ENCODE data around the gene WDFY3. TPM values are rescaled to one million over a fixed set of nuclear protein-coding genes. Genes with fewer than 3 reads are reported as not detected.

The WDFY3 gene
- total and polyA plus RNA-seq, 8 donors = 3.2 to 163 (median 28.4) TPM

DNA sequence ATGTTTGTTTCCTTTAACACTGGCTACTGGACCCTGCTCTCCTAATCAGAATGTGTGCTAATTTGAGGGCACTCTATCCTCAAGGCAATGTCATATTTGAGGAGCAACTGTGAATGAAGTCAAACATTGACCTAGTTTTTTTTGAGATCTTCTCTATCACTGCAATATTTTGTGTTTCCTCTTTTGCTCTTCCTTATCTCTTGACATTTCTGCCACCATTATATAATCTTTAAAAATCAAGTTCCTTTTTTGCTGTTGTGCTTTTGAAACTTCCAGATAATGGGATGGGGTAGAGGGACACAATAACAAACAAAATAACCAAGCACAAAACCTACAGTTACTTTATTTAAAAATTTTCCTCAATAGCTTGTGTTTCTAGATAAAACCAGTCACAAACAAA lies 7.4 kb upstream of the WDFY3 start:
- no peaks in the 10 kb centered on the region for H3K27me3 ChIP-seq
- TF ChIP-seq EP300 (IDR thresholded peaks at IDR 0.05) (no peak), POLR2A (IDR thresholded peaks at IDR 0.05) (no peak), POLR2AphosphoS5 (IDR thresholded peaks at IDR 0.05) (no peak)
- TF ChIP-seq, protein P1, sequence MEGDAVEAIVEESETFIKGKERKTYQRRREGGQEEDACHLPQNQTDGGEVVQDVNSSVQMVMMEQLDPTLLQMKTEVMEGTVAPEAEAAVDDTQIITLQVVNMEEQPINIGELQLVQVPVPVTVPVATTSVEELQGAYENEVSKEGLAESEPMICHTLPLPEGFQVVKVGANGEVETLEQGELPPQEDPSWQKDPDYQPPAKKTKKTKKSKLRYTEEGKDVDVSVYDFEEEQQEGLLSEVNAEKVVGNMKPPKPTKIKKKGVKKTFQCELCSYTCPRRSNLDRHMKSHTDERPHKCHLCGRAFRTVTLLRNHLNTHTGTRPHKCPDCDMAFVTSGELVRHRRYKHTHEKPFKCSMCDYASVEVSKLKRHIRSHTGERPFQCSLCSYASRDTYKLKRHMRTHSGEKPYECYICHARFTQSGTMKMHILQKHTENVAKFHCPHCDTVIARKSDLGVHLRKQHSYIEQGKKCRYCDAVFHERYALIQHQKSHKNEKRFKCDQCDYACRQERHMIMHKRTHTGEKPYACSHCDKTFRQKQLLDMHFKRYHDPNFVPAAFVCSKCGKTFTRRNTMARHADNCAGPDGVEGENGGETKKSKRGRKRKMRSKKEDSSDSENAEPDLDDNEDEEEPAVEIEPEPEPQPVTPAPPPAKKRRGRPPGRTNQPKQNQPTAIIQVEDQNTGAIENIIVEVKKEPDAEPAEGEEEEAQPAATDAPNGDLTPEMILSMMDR (IDR thresholded peaks at IDR 0.05) = no peak
- no peak overlapping the region for H3K4me3 ChIP-seq
- H3K36me3 ChIP-seq = no peaks in the 10 kb centered on the region
- H3K4me1 ChIP-seq = peaks cover 0 to 13% (median 0%) of the 10 kb centered on the region in 4 donors
- intact Hi-C loops (cut with DNase I; ENCODE audit: low total_unique reads) = loop anchor here (5.0 kb wide), 1 partner anchor 227 kb away; no protein-coding TSS in a partner anchor
- no peak overlapping the region for H3K27ac ChIP-seq
- no peaks in the 10 kb centered on the region for H3K9me3 ChIP-seq
- no peak for DNase-seq

DNA sequence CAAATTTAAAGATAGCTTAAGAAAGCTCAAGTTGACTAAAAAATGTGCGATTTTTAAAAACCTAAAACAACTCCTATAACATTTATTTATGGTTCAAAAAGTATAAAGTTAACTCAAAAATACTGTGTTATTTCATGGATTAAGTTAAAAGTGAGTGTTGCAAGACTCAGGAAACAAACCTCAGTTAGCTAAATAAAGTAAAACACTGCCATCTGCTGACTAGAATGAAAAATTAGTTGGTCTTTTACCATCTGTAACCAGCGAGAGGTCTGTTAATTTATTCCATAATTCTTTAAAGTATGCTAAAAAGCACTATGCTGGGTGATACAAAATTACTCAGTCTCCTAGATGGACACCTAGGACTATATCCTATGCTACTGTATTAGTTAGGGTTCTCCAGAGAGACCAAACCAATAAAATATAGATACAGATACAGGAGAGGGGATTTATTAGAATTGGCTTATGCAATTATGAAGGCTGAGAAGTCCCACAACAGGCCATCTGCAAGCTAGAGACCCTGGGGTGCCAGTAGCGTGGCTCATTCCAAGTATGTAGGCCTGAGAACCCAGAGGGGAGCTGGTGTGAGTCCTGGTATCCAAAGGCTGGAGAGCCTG lies 4.9 kb upstream of the WDFY3 start:
- 2 to 12% (median 4%) methylated on average over 3 of the region's 3 CpGs for WGBS, 5 donors
- peaks cover 0 to 25% (median 3%) of the 10 kb centered on the region in 4 donors for H3K4me1 ChIP-seq
- H3K4me3 ChIP-seq = no peak overlapping the region
- TF ChIP-seq, protein P1 (IDR thresholded peaks at IDR 0.05) = peak in 5 of 7 experiments; percentile 31 to 45 (median 41)
- no peak for TF ChIP-seq EP300 (IDR thresholded peaks at IDR 0.05)
- intact Hi-C loops (cut with DNase I; ENCODE audit: low total_unique reads) = loop anchor here (5.0 kb wide), 1 partner anchor 224 kb away; no protein-coding TSS in a partner anchor
- H3K27ac ChIP-seq = no peak overlapping the region
- H3K9me3 ChIP-seq = no peaks in the 10 kb centered on the region
- H3K36me3 ChIP-seq = no peaks in the 10 kb centered on the region
- DNase-seq = peak in 1 of 2 donors; percentile 70
- no peaks in the 10 kb centered on the region for H3K27me3 ChIP-seq

DNA sequence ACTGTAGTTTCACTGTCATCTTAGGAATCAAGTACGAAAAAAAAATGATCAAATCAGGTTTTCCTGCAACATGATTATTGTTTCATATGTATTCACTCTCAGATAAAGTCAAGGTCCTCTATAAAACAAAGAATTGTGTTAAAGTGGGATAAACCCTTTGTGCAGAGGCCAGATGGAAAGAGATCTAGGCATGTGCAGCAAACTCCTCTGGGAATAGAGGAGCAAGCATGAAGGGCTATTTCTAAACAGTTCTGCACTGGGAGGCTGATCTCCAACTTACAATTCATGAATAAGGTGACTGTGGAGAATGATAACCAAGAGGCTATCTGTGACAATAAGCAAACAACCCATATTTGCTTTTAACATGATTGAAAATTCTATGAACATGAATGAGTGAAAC lies 2.4 kb upstream of the WDFY3 start:
- intact Hi-C loops (cut with DNase I; ENCODE audit: low total_unique reads) = no loop called here
- H3K27ac ChIP-seq = no peak overlapping the region
- TF ChIP-seq POLR2A (IDR thresholded peaks at IDR 0.05) (no peak), POLR2AphosphoS5 (IDR thresholded peaks at IDR 0.05) (no peak), EP300 (IDR thresholded peaks at IDR 0.05) (no peak)
- TF ChIP-seq, protein P1 (IDR thresholded peaks at IDR 0.05) = no peak
- H3K36me3 ChIP-seq = no peaks in the 10 kb centered on the region
- H3K9me3 ChIP-seq = no peaks in the 10 kb centered on the region
- H3K4me1 ChIP-seq = peaks cover 0 to 41% (median 16%) of the 10 kb centered on the region in 4 donors
- no peak for DNase-seq
- H3K27me3 ChIP-seq = no peaks in the 10 kb centered on the region
- H3K4me3 ChIP-seq = no peak overlapping the region
- WGBS, 5 donors = 59 to 76% (median 66%) methylated on average over 1 of the region's 1 CpG

DNA sequence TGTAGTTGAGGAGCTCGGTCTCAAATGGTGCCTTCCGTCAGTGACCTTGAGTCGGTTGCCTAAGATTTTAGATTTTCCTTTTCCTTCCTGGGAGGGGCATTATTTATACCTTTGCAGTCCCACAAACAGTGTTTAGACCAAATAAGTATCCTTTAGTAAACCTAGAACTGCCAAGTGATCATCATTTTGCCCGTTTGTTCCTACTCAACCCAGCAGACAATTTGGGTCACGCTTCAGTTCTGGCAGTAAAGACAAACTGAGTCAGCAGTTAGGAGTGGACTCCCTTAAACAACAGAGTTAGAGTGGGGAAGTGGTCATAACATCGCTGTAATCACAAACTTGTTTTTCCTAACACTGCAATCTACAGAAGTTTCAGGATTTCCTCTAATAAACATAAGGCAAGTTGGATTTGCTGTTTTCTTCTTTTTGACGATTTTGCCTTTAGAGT lies 777 bp upstream of the WDFY3 start:
- WGBS, 5 donors = 3 to 5% (median 4%) methylated on average over 7 of the region's 7 CpGs
- Histone ChIP-seq H3K9me3 (no peaks in the 10 kb centered on the region), H3K27me3 (no peaks in the 10 kb centered on the region), H3K4me3 (peak overlapping the region; percentile 72 to 92 (median 84)), H3K4me1 (peaks cover 0 to 45% (median 20%) of the 10 kb centered on the region in 4 donors), H3K36me3 (no peaks in the 10 kb centered on the region), H3K27ac (peak overlapping the region; percentile 88 to 94 (median 94))
- intact Hi-C loops (cut with DNase I; ENCODE audit: low total_unique reads) = no loop called here
- TF ChIP-seq, protein P1 (IDR thresholded peaks at IDR 0.05) = no peak
- peak in 2 of 3 donors; percentile 12 to 31 for TF ChIP-seq POLR2AphosphoS5 (IDR thresholded peaks at IDR 0.05)
- peak in 1 of 2 donors; percentile 57 for DNase-seq

Data from stomach (tissue), 9 donors.